Frontal cortex (tissue), 4 donors: ENCODE measurements around the gene SLC44A1. TPM values are rescaled to one million over a fixed set of nuclear protein-coding genes. Genes with fewer than 3 reads are reported as not detected.
"Not testable (repeated sequence)": the region's sequence is repeated elsewhere in the genome, so short reads cannot be mapped to it uniquely, and the experiment has no call there.

Experiments
- DNase-seq, 2 donors: peaks; one replicate each; pipeline ENCODE4 v3.0.0; 2012; ENCODE audit warnings: low spot score in 2 of 2
- FAIRE-seq: peaks from 2 replicates; lab custom pipeline; 2012; peaks lifted over from hg19 to GRCh38; lab: Jason Lieb, UNC
- total RNA-seq: library from RNA; depleted of rRNA; stranded (reverse); fragments of >200 nt; gene quantifications from one replicate; pipeline ENCODE4 v1.2.3, GENCODE V29; 2014
- donor health status: control.
- donor health status: control.
- donor health status: control.

SLC44A1 gene
- total RNA-seq, 1 donor from 2014 or later = 38.7 TPM

- DNase-seq (no peak), FAIRE-seq (no peak)
Observed at GRCh38 chr9:105264380-105264779, 19.9 kb downstream of the SLC44A1 start.

- not testable (repeated sequence) for DNase-seq, FAIRE-seq
Observed at GRCh38 chr9:105268254-105268653, 23.8 kb downstream of the SLC44A1 start.

- DNase-seq = no peak
- no peak for FAIRE-seq
Observed at GRCh38 chr9:105269593-105269992, 25.1 kb downstream of the SLC44A1 start.

GRCh38 chr9:105270711-105271110 lies 26.3 kb downstream of the SLC44A1 start:
- DNase-seq (no peak), FAIRE-seq (no peak)

GRCh38 chr9:105273731-105274130 lies 29.3 kb downstream of the SLC44A1 start:
- DNase-seq = no peak
- no peak for FAIRE-seq

GRCh38 chr9:105275111-105275510 lies 30.7 kb downstream of the SLC44A1 start:
- no peak for DNase-seq
- FAIRE-seq = no peak

GRCh38 chr9:105275938-105276337 lies 31.5 kb downstream of the SLC44A1 start:
- no peak for DNase-seq
- FAIRE-seq = no peak

- DNase-seq (no peak), FAIRE-seq (no peak)
Observed at GRCh38 chr9:105278751-105279150, 34.3 kb downstream of the SLC44A1 start.

- no peak for FAIRE-seq
- no peak for DNase-seq
Observed at GRCh38 chr9:105280691-105281090, 36.2 kb downstream of the SLC44A1 start.

- no peak for DNase-seq
- no peak for FAIRE-seq
Observed at GRCh38 chr9:105281272-105281671, 36.8 kb downstream of the SLC44A1 start.

GRCh38 chr9:105281926-105282325 lies 37.5 kb downstream of the SLC44A1 start:
- no peak for FAIRE-seq
- no peak for DNase-seq

- DNase-seq (no peak), FAIRE-seq (no peak)
Observed at GRCh38 chr9:105282870-105283621, 38.6 kb downstream of the SLC44A1 start.

- FAIRE-seq = no peak
Observed at GRCh38 chr9:105283795-105284194, 39.3 kb downstream of the SLC44A1 start.

GRCh38 chr9:105284463-105284862 lies 40.0 kb downstream of the SLC44A1 start:
- no peak for DNase-seq
- no peak for FAIRE-seq

More at GRCh38 chr9:105283795-105284194, 39.3 kb downstream of the SLC44A1 start:
- no peak for DNase-seq

GRCh38 chr9:105286098-105286497 lies 41.6 kb downstream of the SLC44A1 start:
- DNase-seq (no peak), FAIRE-seq (no peak)

- no peak for DNase-seq
Observed at GRCh38 chr9:105289305-105289704, 44.9 kb downstream of the SLC44A1 start.

GRCh38 chr9:105290418-105290817 lies 46.0 kb downstream of the SLC44A1 start:
- no peak for DNase-seq
- FAIRE-seq = no peak

More at GRCh38 chr9:105289305-105289704, 44.9 kb downstream of the SLC44A1 start:
- FAIRE-seq = no peak

GRCh38 chr9:105290954-105291353 lies 46.5 kb downstream of the SLC44A1 start:
- no peak for FAIRE-seq

GRCh38 chr9:105291422-105291859 lies 47.0 kb downstream of the SLC44A1 start:
- no peak for FAIRE-seq
- no peak for DNase-seq

More at GRCh38 chr9:105290954-105291353, 46.5 kb downstream of the SLC44A1 start:
- DNase-seq = no peak

- DNase-seq (no peak), FAIRE-seq (no peak)
Observed at GRCh38 chr9:105291938-105292337, 47.5 kb downstream of the SLC44A1 start.

GRCh38 chr9:105293408-105293807 lies 49.0 kb downstream of the SLC44A1 start:
- no peak for DNase-seq
- no peak for FAIRE-seq

GRCh38 chr9:105295201-105295550 lies 50.7 kb downstream of the SLC44A1 start:
- no peak for FAIRE-seq
- no peak for DNase-seq
